CD14-positive monocyte (primary cell): ENCODE results near the gene FNDC3B. TPM values are rescaled to one million over a fixed set of nuclear protein-coding genes. Genes with fewer than 3 reads are reported as not detected.

ENCODE experiments used
- DNase-seq, 3 donors: peaks; one replicate each; pipeline ENCODE4 v3.0.0-alpha.2; 2011 to 2022
- H2AFZ ChIP-seq: 2 replicates; pipeline ENCODE4 v1.6.0; 2012; ENCODE audit warnings: mild to moderate bottlenecking, low read depth, low read length, inconsistent platforms; ENCODE audit not compliant: insufficient read depth, poor library complexity, severe bottlenecking
- H3K27ac ChIP-seq, 2 donors: 1 replicate in 1 of 2; 2 replicates in 1 of 2; pipeline ENCODE4 v1.5.1; 2012 to 2013; ENCODE audit warnings: low read length in 2 of 2, control low read depth in 1 of 2, inconsistent platforms in 1 of 2, low read depth in 1 of 2, mild to moderate bottlenecking in 1 of 2
- H3K27me3 ChIP-seq, 2 donors: one replicate each; pipeline versions ENCODE4 v1.6.0 to v1.6.1; 2011 to 2013; ENCODE audit warnings: low read length in 2 of 2; ENCODE audit not compliant: control insufficient read depth in 2 of 2, insufficient read depth in 2 of 2
- H3K36me3 ChIP-seq, 2 donors: replicated peaks in 1 of 2; 1 replicate in 1 of 2; 2 replicates in 1 of 2; pipeline versions ENCODE4 v1.5.1 to v1.6.1; 2012 to 2013; ENCODE audit warnings: low read length in 2 of 2, control low read depth in 1 of 2, inconsistent platforms in 1 of 2, mild to moderate bottlenecking in 1 of 2; ENCODE audit not compliant: insufficient read depth in 2 of 2, control insufficient read depth in 1 of 2
- H3K4me1 ChIP-seq, 2 donors: 1 replicate in 1 of 2; 2 replicates in 1 of 2; pipeline versions ENCODE4 v1.5.1 to v1.6.1; 2012 to 2013; ENCODE audit warnings: low read length in 2 of 2, control low read depth in 1 of 2, inconsistent platforms in 1 of 2, mild to moderate bottlenecking in 1 of 2, moderate library complexity in 1 of 2; ENCODE audit not compliant: insufficient read depth in 2 of 2, control insufficient read depth in 1 of 2
- H3K4me2 ChIP-seq: replicated peaks from 2 replicates; pipeline ENCODE3; 2012; ENCODE audit warnings: low read length, moderate library complexity, mild to moderate bottlenecking; ENCODE audit not compliant: poor library complexity, severe bottlenecking; ENCODE audit errors: extremely low read depth
- H3K4me3 ChIP-seq, 3 experiments: fragments of 200-600 bp in 1 of 3; sonication (generic) in 1 of 3; replicated peaks in 1 of 3; 1 replicate in 2 of 3; 2 replicates in 1 of 3; pipeline ENCODE4 v1.5.1; 2011 to 2013; ENCODE audit warnings: low read length in 3 of 3, mild to moderate bottlenecking in 3 of 3, control low read depth in 2 of 3, low read depth in 2 of 3, inconsistent platforms in 1 of 3, moderate library complexity in 1 of 3
- H3K79me2 ChIP-seq: 2 replicates; pipeline ENCODE4 v1.6.0; 2012; ENCODE audit warnings: mild to moderate bottlenecking, control low read depth, inconsistent platforms, low read length, moderate library complexity; ENCODE audit not compliant: insufficient read depth
- H3K9ac ChIP-seq: 2 replicates; pipeline ENCODE4 v1.6.0; 2017; ENCODE audit warnings: low read length, mild to moderate bottlenecking; ENCODE audit not compliant: insufficient read depth, poor library complexity, severe bottlenecking
- H3K9me3 ChIP-seq, 2 donors: replicated peaks in 1 of 2; 1 replicate in 1 of 2; 2 replicates in 1 of 2; pipeline versions ENCODE4 v1.5.1 to v1.6.1; 2012 to 2013; ENCODE audit warnings: low read length in 2 of 2, control low read depth in 1 of 2; ENCODE audit not compliant: control insufficient read depth in 1 of 2, insufficient read depth in 1 of 2
- H4K20me1 ChIP-seq: 2 replicates; pipeline ENCODE4 v1.6.0; 2012; ENCODE audit warnings: mild to moderate bottlenecking, low read length, control low read depth, moderate library complexity; ENCODE audit not compliant: insufficient read depth
- H3K27ac Mint-ChIP-seq, 7 donors: one replicate each; pipeline ENCODE4 v1.8.0; 2020; ENCODE audit warnings: mild to moderate bottlenecking in 7 of 7, mixed read lengths in 7 of 7, moderate library complexity in 6 of 7, inconsistent platforms in 2 of 7
- H3K27me3 Mint-ChIP-seq, 3 donors: one replicate each; pipeline ENCODE4 v1.8.0; 2021 to 2022; ENCODE audit warnings: low read depth in 3 of 3, mild to moderate bottlenecking in 3 of 3, mixed read lengths in 3 of 3, moderate library complexity in 3 of 3, inconsistent platforms in 1 of 3
- H3K36me3 Mint-ChIP-seq, 2 donors: one replicate each; pipeline ENCODE4 v1.8.0; 2020; ENCODE audit warnings: mixed read lengths in 2 of 2, inconsistent platforms in 1 of 2, mild to moderate bottlenecking in 1 of 2
- H3K4me1 Mint-ChIP-seq: one replicate; pipeline ENCODE4 v1.8.0; 2020; ENCODE audit warnings: mild to moderate bottlenecking, mixed read lengths
- H3K4me3 Mint-ChIP-seq, 2 donors: one replicate each; pipeline ENCODE4 v1.8.0; 2020; ENCODE audit warnings: mild to moderate bottlenecking in 2 of 2, mixed read lengths in 2 of 2, moderate library complexity in 1 of 2
- H3K9me3 Mint-ChIP-seq, 7 donors: one replicate each; pipeline ENCODE4 v1.8.0; 2020 to 2022; ENCODE audit warnings: mixed read lengths in 7 of 7, mild to moderate bottlenecking in 6 of 7, moderate library complexity in 6 of 7, inconsistent platforms in 2 of 7
- CTCF ChIP-seq: fragments of 200-600 bp; IDR thresholded peaks from one replicate; pipeline ENCODE4 v1.8.0; 2022; ENCODE audit warnings: antibody characterized with exemption, mild to moderate bottlenecking
- WGBS: methylation state at CpG from one replicate; pipeline ENCODE4 v1.1.5; 2013; ENCODE audit warnings: missing lambda C conversion rate; ENCODE audit not compliant: insufficient coverage; 5-methylcytosine and 5-hydroxymethylcytosine counted together
- intact Hi-C, 2 donors: fragments of 100-400 bp; cut with micrococcal nuclease; formaldehyde crosslinking; loops; one replicate each; pipeline versions ENCODE4 v1.15.0 to v1.15.1; 2023
- polyA plus RNA-seq, 3 donors: library from polyadenylated mRNA; depleted of rRNA in 1 of 3; unstranded in 2 of 3; stranded (reverse) in 1 of 3; fragments of 300-500 nt in 2 of 3; fragments of >200 nt in 1 of 3; fragmentation: Illumina TruSeq in 2 of 3; gene quantifications; 1 replicate in 2 of 3; 2 replicates in 1 of 3; pipeline ENCODE4 v1.2.3, GENCODE V29; 2012 to 2021

The FNDC3B gene
- polyA plus RNA-seq, 3 donors: 19.6 to 36.1 (median 25.7) TPM

- peaks cover 9 to 18% of the 10 kb centered on the region in 2 donors for H3K4me1 ChIP-seq
- H3K9me3 ChIP-seq: no peaks in the 10 kb centered on the region
- peak overlapping the region in 1 of 2 donors; percentile 45 for H3K27ac ChIP-seq
- no peak overlapping the region for H3K4me3 ChIP-seq
- intact Hi-C loops: no loop called here
- H3K27ac Mint-ChIP-seq: peak overlapping the region in 6 of 7 donors; percentile 8 to 73 (median 43)
- no peak overlapping the region for H3K4me2 ChIP-seq
- no peak for TF ChIP-seq CTCF
- no peaks in the 10 kb centered on the region for H3K27me3 ChIP-seq
- no peaks in the 10 kb centered on the region for H3K27me3 Mint-ChIP-seq
- H4K20me1 ChIP-seq: peaks cover 99% of the 10 kb centered on the region
- no peak overlapping the region for H2AFZ ChIP-seq
- DNase-seq: no peak
- H3K9me3 Mint-ChIP-seq: no peaks in the 10 kb centered on the region
- H3K9ac ChIP-seq: no peak overlapping the region
- peaks cover 57% of the 10 kb centered on the region for H3K4me1 Mint-ChIP-seq
- no peak overlapping the region for H3K4me3 Mint-ChIP-seq
- H3K79me2 ChIP-seq: peaks cover 100% of the 10 kb centered on the region
- WGBS: no CpG with 5 or more reads among the region's 2 CpGs
- H3K36me3 Mint-ChIP-seq: peaks cover 9 to 28% of the 10 kb centered on the region in 2 donors
- H3K36me3 ChIP-seq: peaks cover 0 to 11% of the 10 kb centered on the region in 2 donors
These were observed 173.8 kb downstream of the FNDC3B start for GRCh38 chr3:172213200-172213599.

GRCh38 chr3:172213904-172214303 is 174.5 kb downstream of the FNDC3B start:
- no peak overlapping the region for H3K9ac ChIP-seq
- no peak for TF ChIP-seq CTCF
- 60% methylated on average over 1 of the region's 4 CpGs for WGBS
- no peak overlapping the region for H3K4me2 ChIP-seq
- Mint-ChIP-seq H3K4me3 (no peak overlapping the region), H3K4me1 (peaks cover 61% of the 10 kb centered on the region), H3K27ac (peak overlapping the region in 3 of 7 donors; percentile 19 to 70 (median 26)), H3K27me3 (no peaks in the 10 kb centered on the region), H3K9me3 (no peaks in the 10 kb centered on the region), H3K36me3 (peaks cover 9 to 28% of the 10 kb centered on the region in 2 donors)
- H3K79me2 ChIP-seq: peaks cover 100% of the 10 kb centered on the region
- no peaks in the 10 kb centered on the region for H3K9me3 ChIP-seq
- H3K4me3 ChIP-seq: no peak overlapping the region
- no peaks in the 10 kb centered on the region for H3K27me3 ChIP-seq
- no peak overlapping the region for H2AFZ ChIP-seq
- DNase-seq: no peak
- peaks cover 10 to 19% of the 10 kb centered on the region in 2 donors for H3K4me1 ChIP-seq
- H3K27ac ChIP-seq: peak overlapping the region in 1 of 2 donors; percentile 45
- intact Hi-C loops: no loop called here
- peaks cover 100% of the 10 kb centered on the region for H4K20me1 ChIP-seq
- peaks cover 0 to 11% of the 10 kb centered on the region in 2 donors for H3K36me3 ChIP-seq
